ENCODE results near the gene SYT9.

The SYT9 gene

GRCh38 chr11:7462706-7463105, 211.0 kb downstream of the SYT9 start:
- DNase-seq (ENCODE audit: low read depth in 1 of 2, low spot score in 1 of 2), result no peak

- DNase-seq (ENCODE audit: low read depth in 1 of 2, low spot score in 1 of 2), result no peak
Observed at GRCh38 chr11:7467652-7468051, 215.9 kb downstream of the SYT9 start.

- no peak for DNase-seq (ENCODE audit: low read depth in 1 of 2, low spot score in 1 of 2)
Observed at GRCh38 chr11:7469351-7469865, 217.7 kb downstream of the SYT9 start.

- DNase-seq (ENCODE audit: low read depth in 1 of 2, low spot score in 1 of 2), result no peak
Observed at GRCh38 chr11:7471071-7471470, 219.4 kb downstream of the SYT9 start.

- DNase-seq (ENCODE audit: low read depth in 1 of 2, low spot score in 1 of 2), result no peak
Observed at GRCh38 chr11:7473717-7474116, 222.0 kb downstream of the SYT9 start.

GRCh38 chr11:7480113-7480512, 228.4 kb downstream of the SYT9 start:
- no peak for DNase-seq (ENCODE audit: low read depth in 1 of 2, low spot score in 1 of 2)

- no peak for DNase-seq (ENCODE audit: low read depth in 1 of 2, low spot score in 1 of 2)
Observed at GRCh38 chr11:7484131-7484530, 232.4 kb downstream of the SYT9 start.

- no peak for DNase-seq (ENCODE audit: low read depth in 1 of 2, low spot score in 1 of 2)
Observed at GRCh38 chr11:7484645-7485044, 232.9 kb downstream of the SYT9 start.

GRCh38 chr11:7485186-7486097, 233.7 kb downstream of the SYT9 start, which contains the start of gene OLFML1:
Gene OLFML1 (plus strand): TSS chr11:7485506. CDS start chr11:7485876, 370 bp downstream.
- no peak for DNase-seq (ENCODE audit: low read depth in 1 of 2, low spot score in 1 of 2)

- DNase-seq (ENCODE audit: low read depth in 1 of 2, low spot score in 1 of 2), result no peak
Observed at GRCh38 chr11:7486098-7486780, 234.5 kb downstream of the SYT9 start.

GRCh38 chr11:7486781-7487140, 235.1 kb downstream of the SYT9 start:
- no peak for DNase-seq (ENCODE audit: low read depth in 1 of 2, low spot score in 1 of 2)

GRCh38 chr11:7487360-7487759, 235.7 kb downstream of the SYT9 start:
- no peak for DNase-seq (ENCODE audit: low read depth in 1 of 2, low spot score in 1 of 2)

GRCh38 chr11:7488681-7489080, 237.0 kb downstream of the SYT9 start:
- DNase-seq (ENCODE audit: low read depth in 1 of 2, low spot score in 1 of 2), result no peak

- DNase-seq (ENCODE audit: low read depth in 1 of 2, low spot score in 1 of 2), result no peak
Observed at GRCh38 chr11:7489376-7489775, 237.7 kb downstream of the SYT9 start.

- DNase-seq (ENCODE audit: low read depth in 1 of 2, low spot score in 1 of 2), result no peak
Observed at GRCh38 chr11:7490054-7490453, 238.3 kb downstream of the SYT9 start.

GRCh38 chr11:7490535-7490934, 238.8 kb downstream of the SYT9 start:
- DNase-seq (ENCODE audit: low read depth in 1 of 2, low spot score in 1 of 2), result no peak

- no peak for DNase-seq (ENCODE audit: low read depth in 1 of 2, low spot score in 1 of 2)
Observed at GRCh38 chr11:7492253-7492652, 240.5 kb downstream of the SYT9 start.

GRCh38 chr11:7493670-7494069, 242.0 kb downstream of the SYT9 start:
- DNase-seq (ENCODE audit: low read depth in 1 of 2, low spot score in 1 of 2), result no peak

- DNase-seq (ENCODE audit: low read depth in 1 of 2, low spot score in 1 of 2), result no peak
Observed at GRCh38 chr11:7494086-7494745, 242.5 kb downstream of the SYT9 start.

GRCh38 chr11:7495882-7496551, 244.3 kb downstream of the SYT9 start:
- DNase-seq (ENCODE audit: low read depth in 1 of 2, low spot score in 1 of 2), result no peak

GRCh38 chr11:7498193-7498592, 246.5 kb downstream of the SYT9 start:
- no peak for DNase-seq (ENCODE audit: low read depth in 1 of 2, low spot score in 1 of 2)
